ENCODE data around the gene WDFY3.
A peak's percentile ranks its signal among the peaks of the same experiment; 100 is the strongest.
"Not testable (repeated sequence)": the region's sequence is repeated elsewhere in the genome, so short reads cannot be mapped to it uniquely, and the experiment has no call there.

WDFY3 gene

GRCh38 chr4:84866295-84866694 lies 100.2 kb downstream of the WDFY3 start:
- no peak for DNase-seq (ENCODE audit: low read depth, low spot score)
- H3K27ac ChIP-seq: no peak overlapping the region

GRCh38 chr4:84865600-84865999 lies 100.9 kb downstream of the WDFY3 start:
- no peak for DNase-seq (ENCODE audit: low read depth, low spot score)
- H3K27ac ChIP-seq: no peak overlapping the region

GRCh38 chr4:84862064-84862463 lies 104.4 kb downstream of the WDFY3 start:
- no peak overlapping the region for H3K27ac ChIP-seq
- DNase-seq (ENCODE audit: low read depth, low spot score): no peak

GRCh38 chr4:84857296-84857695 lies 109.2 kb downstream of the WDFY3 start:
- H3K27ac ChIP-seq: no peak overlapping the region
- DNase-seq (ENCODE audit: low read depth, low spot score): no peak

GRCh38 chr4:84856468-84857049 lies 109.9 kb downstream of the WDFY3 start:
- H3K27ac ChIP-seq: no peak overlapping the region
- DNase-seq (ENCODE audit: low read depth, low spot score): no peak

GRCh38 chr4:84855774-84856173 lies 110.7 kb downstream of the WDFY3 start:
- H3K27ac ChIP-seq: no peak overlapping the region
- DNase-seq (ENCODE audit: low read depth, low spot score): no peak

- H3K27ac ChIP-seq: no peak overlapping the region
- no peak for DNase-seq (ENCODE audit: low read depth, low spot score)
These were observed 114.4 kb downstream of the WDFY3 start for GRCh38 chr4:84852081-84852480.

GRCh38 chr4:84849051-84849640 lies 117.3 kb downstream of the WDFY3 start:
- no peak for DNase-seq (ENCODE audit: low read depth, low spot score)
- no peak overlapping the region for H3K27ac ChIP-seq

- DNase-seq (ENCODE audit: low read depth, low spot score): no peak
- no peak overlapping the region for H3K27ac ChIP-seq
These were observed 118.1 kb downstream of the WDFY3 start for GRCh38 chr4:84848432-84848831.

GRCh38 chr4:84847978-84848377 lies 118.5 kb downstream of the WDFY3 start:
- no peak overlapping the region for H3K27ac ChIP-seq
- no peak for DNase-seq (ENCODE audit: low read depth, low spot score)

GRCh38 chr4:84846985-84847384 lies 119.5 kb downstream of the WDFY3 start:
- H3K27ac ChIP-seq: no peak overlapping the region
- no peak for DNase-seq (ENCODE audit: low read depth, low spot score)

- no peak overlapping the region for H3K27ac ChIP-seq
- no peak for DNase-seq (ENCODE audit: low read depth, low spot score)
These were observed 125.1 kb downstream of the WDFY3 start for GRCh38 chr4:84841435-84841834.

- no peak overlapping the region for H3K27ac ChIP-seq
- no peak for DNase-seq (ENCODE audit: low read depth, low spot score)
These were observed 128.7 kb downstream of the WDFY3 start for GRCh38 chr4:84837751-84838150.

- DNase-seq (ENCODE audit: low read depth, low spot score); H3K27ac ChIP-seq: not testable (repeated sequence)
These were observed 136.9 kb downstream of the WDFY3 start for GRCh38 chr4:84829633-84830032.

GRCh38 chr4:84826681-84827080 lies 139.8 kb downstream of the WDFY3 start:
- no peak for DNase-seq (ENCODE audit: low read depth, low spot score)
- H3K27ac ChIP-seq: no peak overlapping the region

- H3K27ac ChIP-seq: no peak overlapping the region
- DNase-seq (ENCODE audit: low read depth, low spot score): no peak
These were observed 140.7 kb downstream of the WDFY3 start for GRCh38 chr4:84825701-84826341.

GRCh38 chr4:84821064-84821463 lies 145.4 kb downstream of the WDFY3 start:
- DNase-seq (ENCODE audit: low read depth, low spot score): no peak
- H3K27ac ChIP-seq: no peak overlapping the region

- peak; percentile 88 for DNase-seq (ENCODE audit: low read depth, low spot score)
- peak overlapping the region; percentile 79 for H3K27ac ChIP-seq
These were observed 152.3 kb downstream of the WDFY3 start for GRCh38 chr4:84814094-84814750.

- DNase-seq (ENCODE audit: low read depth, low spot score): no peak
These were observed 156.5 kb downstream of the WDFY3 start for GRCh38 chr4:84809946-84810345.

GRCh38 chr4:84808332-84808731 lies 158.2 kb downstream of the WDFY3 start:
- no peak overlapping the region for H3K27ac ChIP-seq
- DNase-seq (ENCODE audit: low read depth, low spot score): no peak

More at GRCh38 chr4:84809946-84810345, 156.5 kb downstream of the WDFY3 start:
- H3K27ac ChIP-seq: no peak overlapping the region

- DNase-seq (ENCODE audit: low read depth, low spot score); H3K27ac ChIP-seq: not testable (repeated sequence)
These were observed 159.9 kb downstream of the WDFY3 start for GRCh38 chr4:84806541-84806940.

Data from epithelial cell of prostate (primary cell).